ENCODE data around the gene MROH9.

- no peak for TF ChIP-seq POLR2A (IDR thresholded peaks at IDR 0.05; ENCODE audit: low read length)
- no peak for TF ChIP-seq GATA1 (IDR thresholded peaks at IDR 0.05; ENCODE audit: low read depth, low read length)
These were observed 48.9 kb upstream of the MROH9 start for GRCh38 chr1:170886460-170886859.
